Measurements from ENCODE around the gene ADARB1. TPM values are rescaled to one million over a fixed set of nuclear protein-coding genes. Genes with fewer than 3 reads are reported as not detected.

ADARB1 gene
- total and polyA plus RNA-seq, 9 of the 15 experiments (the other 6 are each of a cell fraction or from before 2014, with no cell fraction given), result 6.7 to 16.0 (median 8.3) TPM

DNA sequence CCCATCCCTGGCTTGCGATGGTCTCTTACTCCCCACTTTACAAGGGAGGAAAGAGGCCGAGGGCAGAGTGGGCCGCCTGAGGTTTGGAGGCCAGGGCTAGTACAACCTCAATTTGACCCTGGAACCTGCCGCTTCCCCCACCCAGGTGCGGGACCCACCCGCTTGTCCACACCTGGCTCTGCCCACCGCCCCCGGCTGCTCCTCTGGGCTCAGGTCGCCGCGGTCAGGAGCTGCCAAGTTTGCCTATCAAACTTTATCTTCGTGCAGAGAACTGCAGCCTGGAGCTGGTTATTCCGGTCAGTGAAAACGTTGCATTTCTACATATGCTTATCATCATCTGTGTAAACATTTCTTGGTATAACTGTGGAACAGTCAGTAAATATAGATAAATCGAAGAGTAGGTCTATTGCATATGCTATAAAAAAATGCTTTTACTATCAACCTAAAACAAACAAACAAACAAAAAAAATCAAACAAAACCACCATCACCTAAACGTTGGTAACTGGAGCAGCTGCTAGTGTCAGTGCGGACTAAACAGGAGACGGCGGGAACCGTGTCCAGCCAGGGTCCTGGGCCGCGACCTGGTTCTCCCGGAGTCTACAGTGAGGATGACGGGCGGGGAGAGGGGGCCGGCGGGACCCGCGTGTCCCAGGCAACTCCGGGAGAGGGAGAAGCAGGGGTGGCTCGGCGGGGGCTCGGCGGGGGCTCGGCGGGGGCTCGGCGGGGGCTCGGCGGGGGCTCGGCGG, 906 bp upstream of the ADARB1 start (continued):
- TF ChIP-seq TOE1 (IDR thresholded peaks at IDR 0.05; ENCODE audit: borderline replicate concordance) (peak; percentile 65; the same call in 1 of the 2 replicates), TOE1 (CRISPR knock-in tag; IDR thresholded peaks at IDR 0.05; ENCODE audit: borderline replicate concordance, low read depth) (no peak)

DNA sequence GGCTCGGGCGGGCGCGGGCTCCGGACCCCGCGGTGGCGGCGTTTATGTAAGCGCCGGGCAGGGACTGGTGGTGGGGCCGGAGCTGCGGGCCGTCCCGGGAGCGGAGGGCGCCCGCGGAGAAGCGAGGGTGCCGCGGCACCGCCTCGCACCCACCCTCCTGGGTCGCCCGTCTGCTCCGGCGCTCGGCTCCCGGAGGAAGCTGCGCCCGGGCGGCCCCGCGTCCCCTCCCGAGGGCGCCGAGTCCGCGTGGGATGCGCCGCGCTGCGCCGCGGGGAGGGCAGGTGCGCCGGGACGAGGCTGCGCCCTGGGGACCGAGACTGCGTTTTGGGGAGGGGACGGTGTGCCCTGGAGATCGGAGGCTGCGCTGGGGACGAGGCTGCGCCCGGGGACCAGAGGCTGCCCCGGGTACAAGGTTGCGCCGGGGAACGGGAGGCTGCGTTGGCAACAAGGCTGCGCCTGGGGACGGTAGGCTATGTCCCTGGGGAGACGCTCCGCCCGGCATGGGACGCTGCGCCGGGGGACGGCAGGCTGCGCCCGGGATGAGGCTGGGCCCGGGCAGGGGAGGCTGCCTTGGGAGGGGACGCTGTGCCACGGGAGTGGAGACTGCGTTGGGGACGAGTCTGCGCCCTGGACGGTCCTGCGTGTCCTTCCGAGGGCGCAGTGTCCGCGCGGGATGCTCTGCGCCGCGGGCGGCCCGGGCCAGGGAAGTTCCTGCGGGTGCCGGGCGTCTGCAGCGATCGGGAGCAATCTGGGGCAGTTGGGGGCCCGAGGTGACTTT, 627 bp downstream of the ADARB1 start:
- FAIRE-seq (no peak), ATAC-seq (peak; percentile 70), DNase-seq (ENCODE audit: extremely low read depth in 1 of 4, low spot score in 3 of 4) (peak; percentile 78 to 86 (median 82))
- WGBS (ENCODE audit: insufficient coverage, low coverage, missing lambda C conversion rate), result 2% methylated on average over 74 of the region's 98 CpGs
- Histone ChIP-seq H3K79me2 (ENCODE audit: control insufficient read depth, insufficient read depth, low read length) (no peaks in the 10 kb centered on the region), H3K9me1 (ENCODE audit: control insufficient read depth, insufficient read depth, low read length) (no peaks in the 10 kb centered on the region), H4K20me1 (replicated peaks; ENCODE audit: control insufficient read depth, insufficient read depth, low read length) (peaks cover 23% of the 10 kb centered on the region), H3K9ac (ENCODE audit: insufficient read depth in 1 of 2, low read depth in 2 of 2, low read length in 2 of 2) (peak overlapping the region in 1 of 2 experiments; percentile 86; a peak in 3 of 4 replicates), H2AFZ (ENCODE audit: low read depth, low read length) (peak overlapping the region; percentile 44), H3K36me3 (ENCODE audit: control insufficient read depth, insufficient read depth, low read length) (no peaks in the 10 kb centered on the region), H3K4me1 (replicated peaks in 1 of 2; ENCODE audit: control insufficient read depth in 2 of 2, insufficient read depth in 2 of 2, low read length in 2 of 2) (peaks cover 39 to 40% of the 10 kb centered on the region in 2 experiments), H3K4me3 (peak overlapping the region; percentile 44), H3K4me2 (ENCODE audit: insufficient read depth, low read length) (peak overlapping the region; percentile 72), H3K9me3 (replicated peaks; ENCODE audit: control insufficient read depth, insufficient read depth, low read depth, low read length) (no peaks in the 10 kb centered on the region), H3K27me3 (ENCODE audit: control insufficient read depth in 2 of 2, insufficient read depth in 2 of 2, low read length in 2 of 2) (no peaks in the 10 kb centered on the region), H3K27ac (ENCODE audit: extremely low read depth, low read depth, low read length) (peak overlapping the region; percentile 7; the same call in 1 of the 3 replicates)
- ChIA-PET CTCF (ENCODE audit: low intra/inter-chr PET ratio) (no interaction called here), POLR2A (interaction anchor here (0.5 to 1.5 kb wide), 4 partner anchors 17 to 54 kb away, joined by 3 to 6 read pairs (median 3); no protein-coding TSS in a partner anchor)
- intact Hi-C loops (cut with micrococcal nuclease) (loop anchor here (2.0 kb wide), 1 partner anchor 62 kb away; no protein-coding TSS in a partner anchor), in situ Hi-C loops (cut with MboI) (no loop called here)
- BruUV-seq (replicated peaks), result no TSS peak
- TF ChIP-seq REST (IDR thresholded peaks at IDR 0.05; ENCODE audit: borderline replicate concordance) (no peak), REST (CRISPR knock-in tag; IDR thresholded peaks at IDR 0.05; ENCODE audit: low read depth) (peak; percentile 70; the same call in 1 of the 2 replicates), MTA3 (IDR thresholded peaks at IDR 0.05; ENCODE audit: borderline replicate concordance) (peak; percentile 74; the same call in 1 of the 2 replicates), CTBP1 (IDR thresholded peaks at IDR 0.05; ENCODE audit: borderline replicate concordance) (peak; percentile 86), HNRNPH1 (optimal IDR thresholded peaks at IDR 0.05; ENCODE audit: low read depth, low read length) (peak; percentile 89), SMAD3 (CRISPR knock-in tag; conservative IDR thresholded peaks at IDR 0.05) (no peak), SAFB (IDR thresholded peaks at IDR 0.05; ENCODE audit: borderline replicate concordance, low read depth, low read length) (peak; percentile 85), TBL1XR1 (IDR thresholded peaks at IDR 0.05; ENCODE audit: low read length in 2 of 2) (no peak), ERF (CRISPR knock-in tag; IDR thresholded peaks at IDR 0.05) (peak; percentile 62; the same call in 1 of the 2 replicates)

All from K562 (cell line).